Mucosa of gallbladder (tissue), 1 donor: ENCODE results near the gene PRB2. TPM values are rescaled to one million over a fixed set of nuclear protein-coding genes. Genes with fewer than 3 reads are reported as not detected.
"Not testable (repeated sequence)": the region's sequence is repeated elsewhere in the genome, so short reads cannot be mapped to it uniquely, and the experiment has no call there.

Experiments
- DNase-seq: peaks from one replicate; pipeline ENCODE4 v3.0.0-alpha.2; 2020; ENCODE audit warnings: low spot score
- total RNA-seq: library from RNA; stranded (reverse); gene quantifications from one replicate; pipeline ENCODE4 v1.2.1, GENCODE V29; 2021
- donor health status: DM: no; HTN: no; CAD: no.

PRB2 gene
- total RNA-seq: not detected

GRCh38 chr12:11395467-11395866 lies at the start of gene PRB2:
Gene PRB2, minus strand, starts transcription at chr12:11395567. Its CDS starts 38 bp downstream, at chr12:11395529.
- not testable (repeated sequence) for DNase-seq

GRCh38 chr12:11437966-11438365 lies 42.6 kb upstream of the PRB2 start:
- no peak for DNase-seq

GRCh38 chr12:11433664-11434063 lies 38.3 kb upstream of the PRB2 start:
- no peak for DNase-seq

GRCh38 chr12:11431486-11431885 lies 36.1 kb upstream of the PRB2 start:
- DNase-seq: no peak

GRCh38 chr12:11427341-11427740 lies 32.0 kb upstream of the PRB2 start:
- no peak for DNase-seq

GRCh38 chr12:11412731-11413130 lies 17.4 kb upstream of the PRB2 start:
- no peak for DNase-seq

- DNase-seq: no peak
These were observed 12.7 kb upstream of the PRB2 start for GRCh38 chr12:11408096-11408495.

- DNase-seq: no peak
These were observed 2.0 kb upstream of the PRB2 start for GRCh38 chr12:11397366-11397765.

GRCh38 chr12:11391456-11391855 lies 3.9 kb downstream of the PRB2 start:
- not testable (repeated sequence) for DNase-seq

GRCh38 chr12:11377420-11377819 lies 17.9 kb downstream of the PRB2 start:
- DNase-seq: not testable (repeated sequence)

GRCh38 chr12:11361151-11361550 lies 34.2 kb downstream of the PRB2 start:
- DNase-seq: no peak

GRCh38 chr12:11360205-11360883 lies 35.0 kb downstream of the PRB2 start:
- not testable (repeated sequence) for DNase-seq

GRCh38 chr12:11351736-11352135 lies 43.6 kb downstream of the PRB2 start:
- not testable (repeated sequence) for DNase-seq

GRCh38 chr12:11348439-11348838 lies 46.9 kb downstream of the PRB2 start:
- DNase-seq: no peak

GRCh38 chr12:11347810-11348209 lies 47.6 kb downstream of the PRB2 start:
- DNase-seq: no peak

GRCh38 chr12:11344500-11344899 lies 50.9 kb downstream of the PRB2 start:
- no peak for DNase-seq

Other genes with a start within 250 kb of the PRB2 start
- 11.9 TPM for gene SMIM10L1, start 224.4 kb downstream of the PRB2 start, total RNA-seq
- gene TAS2R42, start 208.6 kb downstream of the PRB2 start, total RNA-seq: not detected
- not detected for gene PRB3, start 125.9 kb downstream of the PRB2 start, total RNA-seq
- gene PRB4, start 85.1 kb downstream of the PRB2 start, total RNA-seq: not detected